ENCODE results near the gene RIMKLB. TPM values are rescaled to one million over a fixed set of nuclear protein-coding genes. Genes with fewer than 3 reads are reported as not detected.
"Not testable (repeated sequence)": the region's sequence is repeated elsewhere in the genome, so short reads cannot be mapped to it uniquely, and the experiment has no call there.

The RIMKLB gene
- total RNA-seq, 2 donors from 2014 or later: 14.4 to 72.4 TPM

DNA sequence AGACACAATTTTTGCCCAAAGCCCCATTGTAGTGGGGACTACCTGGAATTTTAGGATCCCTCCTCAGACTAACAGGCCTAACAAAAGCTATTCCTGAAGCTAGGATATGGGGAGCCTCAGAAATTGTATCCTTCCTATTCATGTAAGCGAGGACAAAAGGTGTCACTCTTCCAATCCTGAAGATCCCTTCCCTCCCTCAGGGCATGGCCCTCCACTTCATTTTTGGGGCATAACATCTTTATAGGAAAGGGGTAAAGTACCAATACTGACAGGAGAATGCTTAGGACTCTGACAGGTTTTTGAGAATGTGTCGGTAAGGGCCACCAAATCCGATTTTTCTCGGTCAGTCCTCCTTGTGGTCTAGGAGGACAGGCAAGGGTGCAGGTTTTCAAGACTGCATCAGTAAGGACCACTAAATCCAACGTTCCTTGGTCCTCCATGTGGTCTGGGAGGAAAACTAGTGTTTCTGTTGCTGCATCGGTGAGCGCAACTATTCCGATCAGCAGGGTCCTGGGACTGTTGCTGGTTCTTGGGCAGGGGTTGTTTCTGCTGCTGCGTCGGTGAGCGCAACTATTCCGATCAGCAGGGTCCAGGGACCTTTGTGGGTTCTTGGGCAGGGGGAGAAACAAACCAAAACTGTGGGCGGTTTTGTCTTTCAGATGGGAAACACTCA is 91.7 kb downstream of the RIMKLB start:
- H3K27me3 ChIP-seq (replicated peaks; ENCODE audit: insufficient read depth); DNase-seq (ENCODE audit: low spot score); H3K4me1 ChIP-seq (replicated peaks); H3K9me3 ChIP-seq; H3K36me3 ChIP-seq; H3K27ac ChIP-seq; H3K4me3 ChIP-seq; intact Hi-C loops (cut with DNase I): not testable (repeated sequence)
- 70% methylated on average over 11 of the region's 13 CpGs for WGBS

DNA sequence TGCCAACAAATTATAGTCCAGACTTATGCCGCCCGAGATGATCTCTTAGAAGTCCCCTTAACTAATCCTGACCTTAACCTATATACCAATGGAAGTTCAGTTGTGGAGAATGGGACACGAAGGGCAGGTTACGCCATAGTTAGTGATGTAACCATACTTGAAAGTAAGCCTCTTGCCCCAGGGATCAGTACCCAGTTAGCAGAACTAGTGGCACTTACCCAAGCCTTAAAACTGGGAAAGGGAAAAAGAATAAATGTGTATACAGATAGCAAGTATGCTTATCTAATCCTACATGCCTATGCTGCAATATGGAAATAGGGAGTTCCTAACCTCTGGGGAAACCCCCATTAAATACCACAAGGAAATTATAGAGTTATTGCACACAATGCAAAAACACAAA is 95.4 kb downstream of the RIMKLB start:
- H3K36me3 ChIP-seq; DNase-seq (ENCODE audit: low spot score); H3K4me3 ChIP-seq; intact Hi-C loops (cut with DNase I); H3K27ac ChIP-seq; H3K9me3 ChIP-seq; H3K4me1 ChIP-seq (replicated peaks); H3K27me3 ChIP-seq (replicated peaks; ENCODE audit: insufficient read depth): not testable (repeated sequence)
- WGBS: 92% methylated on average over 4 of the region's 4 CpGs

GRCh38 chr12:8794611-8795010 is 96.8 kb downstream of the RIMKLB start:
- H3K4me3 ChIP-seq; H3K27ac ChIP-seq; DNase-seq (ENCODE audit: low spot score); H3K27me3 ChIP-seq (replicated peaks; ENCODE audit: insufficient read depth); H3K4me1 ChIP-seq (replicated peaks); H3K9me3 ChIP-seq; H3K36me3 ChIP-seq; intact Hi-C loops (cut with DNase I): not testable (repeated sequence)
- 90% methylated on average over 4 of the region's 21 CpGs for WGBS

DNA sequence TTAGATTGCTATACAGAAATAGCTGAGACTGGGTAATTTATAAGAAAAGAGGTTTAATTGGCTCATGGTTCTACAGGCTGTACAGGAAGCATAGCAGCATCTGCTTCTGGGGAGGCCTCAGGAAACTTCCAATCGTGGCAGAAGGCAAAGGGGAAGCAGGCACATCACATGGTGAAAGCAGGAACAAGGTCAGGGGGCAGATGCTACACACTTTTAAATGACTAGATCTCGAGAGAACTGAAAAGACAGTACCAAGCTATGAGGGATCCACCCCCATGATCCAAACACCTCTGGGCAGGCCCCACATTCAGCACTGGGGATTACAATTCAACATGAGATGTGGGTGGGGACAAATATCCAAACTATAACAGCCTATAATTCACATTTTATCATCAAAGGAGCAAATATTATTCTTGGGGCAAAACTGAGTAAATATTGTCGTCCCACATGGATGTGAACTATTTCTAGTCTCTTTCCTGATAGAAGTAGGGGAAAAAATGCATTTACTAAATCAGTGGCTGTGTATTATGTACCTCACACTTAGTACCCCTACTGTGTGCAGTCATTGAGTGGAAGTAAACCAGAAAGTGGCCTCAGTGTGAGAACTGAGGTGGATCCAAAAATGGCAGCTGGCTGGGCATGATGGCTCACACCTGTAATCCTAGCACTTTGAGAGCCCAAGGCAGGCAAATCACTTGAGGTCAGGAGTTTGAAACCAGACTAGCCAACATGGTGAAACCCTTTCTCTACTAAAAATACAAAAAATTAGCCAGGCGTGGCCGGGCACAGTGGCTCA is 99.2 kb downstream of the RIMKLB start:
- H3K4me1 ChIP-seq (replicated peaks): no peaks in the 10 kb centered on the region
- TF ChIP-seq POLR2AphosphoS5 (IDR thresholded peaks at IDR 0.05): no peak
- no peak for DNase-seq (ENCODE audit: low spot score)
- no peak overlapping the region for H3K27ac ChIP-seq
- WGBS: 84% methylated on average over 5 of the region's 5 CpGs
- H3K36me3 ChIP-seq: no peaks in the 10 kb centered on the region
- H3K9me3 ChIP-seq: no peaks in the 10 kb centered on the region
- no peaks in the 10 kb centered on the region for H3K27me3 ChIP-seq (replicated peaks; ENCODE audit: insufficient read depth)
- intact Hi-C loops (cut with DNase I): no loop called here
- no peak overlapping the region for H3K4me3 ChIP-seq

- intact Hi-C loops (cut with DNase I): not testable (repeated sequence)
Observed at GRCh38 chr12:8801213-8801612, 103.4 kb downstream of the RIMKLB start.

DNA sequence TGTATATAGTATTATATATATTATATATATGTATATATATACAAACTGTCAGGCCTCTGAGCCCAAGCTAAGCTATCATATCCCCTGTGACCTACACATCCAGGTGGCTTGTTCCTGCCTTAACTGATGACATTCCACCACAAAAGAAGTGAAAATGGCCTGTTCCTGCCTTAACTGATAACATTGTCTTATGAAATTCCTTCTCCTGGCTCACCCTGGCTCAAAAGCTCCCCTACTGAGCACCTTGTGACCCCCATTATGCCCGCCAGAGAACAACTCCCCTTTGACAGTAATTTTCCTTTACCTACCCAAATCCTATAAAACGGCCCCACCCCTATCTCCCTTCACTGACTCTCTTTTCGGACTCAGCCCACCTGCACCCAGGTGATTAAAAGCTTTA is 107.0 kb downstream of the RIMKLB start:
- 67% methylated on average over 3 of the region's 3 CpGs for WGBS

More at GRCh38 chr12:8801213-8801612, 103.4 kb downstream of the RIMKLB start:
- H3K9me3 ChIP-seq; H3K4me1 ChIP-seq (replicated peaks); H3K27ac ChIP-seq; DNase-seq (ENCODE audit: low spot score); H3K36me3 ChIP-seq; H3K27me3 ChIP-seq (replicated peaks; ENCODE audit: insufficient read depth); H3K4me3 ChIP-seq: not testable (repeated sequence)
- 94% methylated on average over 3 of the region's 3 CpGs for WGBS

GRCh38 chr12:8805487-8805886 is 107.7 kb downstream of the RIMKLB start:
- intact Hi-C loops (cut with DNase I); H3K4me1 ChIP-seq (replicated peaks); H3K27ac ChIP-seq; H3K36me3 ChIP-seq; H3K9me3 ChIP-seq; H3K4me3 ChIP-seq; DNase-seq (ENCODE audit: low spot score); H3K27me3 ChIP-seq (replicated peaks; ENCODE audit: insufficient read depth): not testable (repeated sequence)
- WGBS: 80% methylated on average over 11 of the region's 11 CpGs

More for the DNA sequence above, 107.0 kb downstream of the RIMKLB start:
- H3K9me3 ChIP-seq; H3K27me3 ChIP-seq (replicated peaks; ENCODE audit: insufficient read depth); DNase-seq (ENCODE audit: low spot score); H3K4me1 ChIP-seq (replicated peaks); intact Hi-C loops (cut with DNase I); H3K4me3 ChIP-seq; H3K27ac ChIP-seq; H3K36me3 ChIP-seq: not testable (repeated sequence)

DNA sequence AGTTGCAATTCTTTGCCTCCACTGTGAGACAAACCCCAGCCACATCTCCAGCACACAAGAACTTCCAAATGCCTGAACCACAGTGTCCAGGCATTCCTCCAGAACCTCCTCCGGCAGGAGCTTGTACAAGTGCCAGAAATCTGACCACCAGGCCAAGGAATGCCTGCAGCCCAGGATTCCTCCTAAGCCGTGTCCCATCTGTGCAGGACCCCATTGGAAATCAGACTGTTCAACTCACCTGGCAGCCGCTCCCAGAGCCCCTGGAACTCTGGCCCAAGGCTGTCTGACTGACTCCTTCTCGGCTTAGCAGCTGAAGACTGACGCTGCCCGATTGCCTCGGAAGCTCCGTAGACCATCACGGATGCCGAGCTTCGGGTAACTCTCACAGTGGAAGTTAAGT is 109.3 kb downstream of the RIMKLB start:
- DNase-seq (ENCODE audit: low spot score); H3K36me3 ChIP-seq; intact Hi-C loops (cut with DNase I); H3K9me3 ChIP-seq; H3K4me1 ChIP-seq (replicated peaks); H3K27ac ChIP-seq; H3K27me3 ChIP-seq (replicated peaks; ENCODE audit: insufficient read depth); H3K4me3 ChIP-seq: not testable (repeated sequence)
- 83% methylated on average over 11 of the region's 11 CpGs for WGBS

DNA sequence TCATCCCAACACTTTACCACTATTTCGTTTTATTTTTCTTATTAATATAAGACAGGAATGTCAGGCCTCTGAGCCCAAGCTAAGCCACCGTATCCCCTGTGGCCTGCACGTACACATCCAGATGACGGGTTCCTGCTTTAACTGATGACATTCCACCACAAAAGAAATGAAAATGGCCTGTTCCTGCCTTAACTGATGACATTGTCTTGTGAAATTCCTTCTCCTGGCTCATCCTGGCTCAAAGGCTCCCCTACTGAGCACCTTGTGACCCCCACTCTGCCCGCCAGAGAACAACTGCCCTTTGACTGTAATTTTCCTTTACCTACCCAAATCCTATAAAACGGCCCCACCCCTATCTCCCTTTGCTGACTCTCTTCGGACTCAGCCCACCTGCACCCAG is 112.3 kb downstream of the RIMKLB start:
- DNase-seq (ENCODE audit: low spot score); intact Hi-C loops (cut with DNase I); H3K9me3 ChIP-seq; H3K36me3 ChIP-seq; H3K4me3 ChIP-seq; H3K4me1 ChIP-seq (replicated peaks); H3K27me3 ChIP-seq (replicated peaks; ENCODE audit: insufficient read depth); H3K27ac ChIP-seq: not testable (repeated sequence)
- WGBS: 69% methylated on average over 7 of the region's 7 CpGs
